HG03520 (cell line): ENCODE results near the gene KCNK4.

Experiments
- ATAC-seq: cut with Tn5 transposase; IDR thresholded peaks from one replicate; pipeline ENCODE4 v1.9.1; 2021; ENCODE audit warnings: mild to moderate bottlenecking, moderate library complexity; ENCODE audit not compliant: unreplicated experiment

Gene KCNK4

GRCh38 chr11:64253043-64253442 is 38.1 kb upstream of the KCNK4 start:
- no peak for ATAC-seq

- no peak for ATAC-seq
Measured at GRCh38 chr11:64253481-64253880, 37.6 kb upstream of the KCNK4 start.

DNA sequence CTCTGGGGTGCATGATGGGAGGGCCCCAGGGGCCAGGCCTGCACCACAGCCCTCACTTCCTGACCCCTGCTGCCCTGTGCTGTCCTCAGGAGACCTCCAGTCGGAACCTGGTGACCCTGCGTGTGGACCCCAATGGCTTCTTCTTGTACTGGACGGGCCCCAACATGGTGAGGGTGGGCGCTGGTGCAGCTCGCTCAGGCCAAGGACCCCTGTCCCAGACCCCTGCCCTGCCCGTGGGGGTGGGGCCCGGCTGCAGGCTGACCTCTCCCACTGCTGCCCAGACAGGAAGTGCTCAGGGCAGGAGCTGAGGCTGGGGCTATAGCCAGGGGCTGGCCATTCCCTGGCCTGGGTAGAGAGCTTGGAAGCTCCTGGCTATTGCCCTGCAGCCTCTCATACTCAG is 36.8 kb upstream of the KCNK4 start:
- ATAC-seq = no peak

- no peak for ATAC-seq
Measured at GRCh38 chr11:64255135-64256128, 35.7 kb upstream of the KCNK4 start.

DNA sequence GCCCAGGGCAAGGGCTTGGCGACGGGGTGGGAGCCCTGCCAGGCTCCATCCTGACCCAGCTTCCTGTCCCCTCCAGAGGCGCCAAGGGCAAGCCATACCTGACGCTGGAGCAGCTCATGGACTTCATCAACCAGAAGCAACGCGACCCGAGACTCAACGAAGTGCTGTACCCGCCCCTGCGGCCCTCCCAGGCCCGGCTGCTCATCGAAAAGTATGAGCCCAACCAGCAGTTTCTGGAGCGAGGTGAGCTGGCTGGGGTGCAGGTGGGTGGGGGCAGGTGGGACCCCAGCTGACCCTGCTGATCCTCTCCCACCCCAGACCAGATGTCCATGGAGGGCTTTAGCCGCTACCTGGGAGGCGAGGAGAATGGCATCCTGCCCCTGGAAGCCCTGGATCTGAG is 34.8 kb upstream of the KCNK4 start:
- no peak for ATAC-seq

- ATAC-seq = no peak
Measured at GRCh38 chr11:64258356-64258755, 32.7 kb upstream of the KCNK4 start.

GRCh38 chr11:64258946-64259532 is 32.1 kb upstream of the KCNK4 start:
- no peak for ATAC-seq

DNA sequence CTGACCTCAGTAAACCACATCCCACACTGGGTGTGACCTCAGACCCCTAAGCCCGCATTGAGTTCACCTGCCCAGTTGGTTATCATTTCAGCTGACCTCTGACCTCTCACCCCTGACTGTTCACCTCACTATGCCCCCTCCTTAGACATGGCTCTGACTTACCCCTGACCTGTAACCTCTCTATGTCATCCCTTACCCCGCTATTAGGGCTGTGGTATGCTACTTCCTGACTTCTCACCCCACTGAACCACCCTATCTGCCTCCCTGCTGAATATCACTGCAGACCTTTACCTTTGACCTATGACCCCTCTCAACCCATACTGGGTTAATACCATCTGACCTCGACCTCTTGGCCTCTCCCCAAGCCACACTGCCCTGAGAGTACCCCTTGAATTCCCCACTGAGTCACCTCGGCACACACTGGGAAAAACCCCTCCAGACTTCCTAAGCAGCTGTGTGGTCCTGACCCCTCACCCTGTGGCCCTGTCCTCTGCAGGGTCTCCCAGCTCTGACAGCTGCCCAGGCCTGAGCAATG is 31.5 kb upstream of the KCNK4 start:
- no peak for ATAC-seq

- ATAC-seq = no peak
Measured at GRCh38 chr11:64260147-64260708, 30.9 kb upstream of the KCNK4 start.

GRCh38 chr11:64261556-64262080 is 29.5 kb upstream of the KCNK4 start:
- no peak for ATAC-seq

DNA sequence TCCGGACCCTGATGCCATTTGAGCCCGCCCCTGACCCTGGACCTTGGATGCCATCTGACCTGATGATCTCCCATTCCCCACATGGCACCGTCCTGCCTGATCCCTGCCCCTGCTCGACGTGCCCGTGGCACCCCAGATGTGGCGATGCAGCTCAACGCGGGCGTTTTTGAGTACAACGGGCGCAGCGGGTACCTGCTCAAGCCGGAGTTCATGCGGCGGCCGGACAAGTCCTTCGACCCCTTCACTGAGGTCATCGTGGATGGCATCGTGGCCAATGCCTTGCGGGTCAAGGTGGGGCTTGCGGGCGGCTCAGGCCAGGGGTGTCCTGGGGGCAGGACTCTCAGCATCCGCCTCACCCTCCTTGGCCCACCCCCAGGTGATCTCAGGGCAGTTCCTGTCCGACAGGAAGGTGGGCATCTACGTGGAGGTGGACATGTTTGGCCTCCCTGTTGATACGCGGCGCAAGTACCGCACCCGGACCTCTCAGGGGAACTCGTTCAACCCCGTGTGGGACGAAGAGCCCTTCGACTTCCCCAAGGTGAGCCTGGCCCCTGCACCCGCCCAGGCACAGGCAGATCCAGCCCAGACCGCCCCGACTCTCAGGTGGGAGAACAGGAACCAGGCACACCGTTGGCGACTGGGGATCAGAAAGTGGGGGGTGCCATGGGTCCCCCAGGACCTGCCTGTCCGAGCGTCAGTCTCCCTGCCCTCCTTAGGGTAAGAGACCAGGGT is 28.7 kb upstream of the KCNK4 start:
- ATAC-seq = no peak

- ATAC-seq = no peak
Measured at GRCh38 chr11:64263021-64263946, 27.8 kb upstream of the KCNK4 start.

DNA sequence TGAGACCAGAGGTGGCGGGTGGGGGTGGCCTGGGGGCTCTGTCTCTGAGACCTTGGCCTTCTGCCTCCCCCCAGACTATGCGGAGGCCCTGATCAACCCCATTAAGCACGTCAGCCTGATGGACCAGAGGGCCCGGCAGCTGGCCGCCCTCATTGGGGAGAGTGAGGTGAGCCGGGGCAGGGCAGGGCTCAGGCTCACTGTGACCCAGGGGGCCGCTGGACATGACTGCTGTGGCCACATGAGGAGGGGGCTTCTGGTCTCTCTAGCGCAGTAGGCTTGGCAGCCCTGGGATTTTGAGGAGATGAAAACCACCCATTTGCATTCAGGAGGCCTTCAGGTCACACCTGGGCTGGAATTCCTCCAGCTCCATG is 27.2 kb upstream of the KCNK4 start:
- no peak for ATAC-seq

DNA sequence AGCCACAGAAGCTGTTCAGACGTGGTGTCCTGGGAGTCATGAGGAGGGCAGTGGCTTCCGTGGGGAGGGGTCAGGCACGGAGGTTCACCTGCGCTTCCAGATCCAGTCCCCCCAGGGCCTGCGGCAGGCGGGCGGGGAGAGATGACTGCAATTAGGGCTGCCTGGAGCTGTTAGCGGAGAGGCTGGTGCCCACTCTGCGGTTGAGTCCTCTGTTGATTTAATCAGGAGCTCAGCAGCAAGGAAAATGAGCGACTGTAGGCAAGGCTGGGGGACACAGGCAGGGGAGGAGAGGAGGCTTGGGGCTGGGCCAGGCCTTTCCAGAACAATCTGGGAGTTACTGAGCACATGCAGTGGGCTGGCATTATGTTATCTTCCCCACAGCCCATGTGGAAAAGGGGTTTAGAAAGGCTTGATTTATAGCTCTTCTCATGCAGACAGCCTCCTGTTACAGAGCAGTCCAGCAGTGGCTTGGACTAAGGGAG is 26.7 kb upstream of the KCNK4 start:
- ATAC-seq = no peak

- no peak for ATAC-seq
Measured at GRCh38 chr11:64265176-64266160, 25.6 kb upstream of the KCNK4 start.

DNA sequence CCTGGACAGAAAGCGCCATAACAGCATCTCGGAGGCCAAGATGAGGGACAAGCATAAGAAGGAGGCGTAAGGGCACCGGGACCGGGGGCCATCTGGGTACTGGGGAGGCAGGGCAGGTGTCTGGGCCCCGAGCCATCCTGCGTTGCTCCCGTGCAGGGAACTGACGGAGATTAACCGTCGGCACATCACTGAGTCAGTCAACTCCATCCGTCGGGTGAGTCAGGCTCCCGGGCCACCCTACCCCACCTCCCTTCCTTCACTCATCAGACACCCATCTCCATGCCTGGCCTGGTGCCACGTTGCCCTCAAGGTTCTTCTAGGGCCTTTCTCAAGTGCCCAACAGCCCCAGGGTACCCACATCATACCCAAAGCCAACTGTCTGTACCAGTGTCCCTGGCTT is 24.8 kb upstream of the KCNK4 start:
- no peak for ATAC-seq

DNA sequence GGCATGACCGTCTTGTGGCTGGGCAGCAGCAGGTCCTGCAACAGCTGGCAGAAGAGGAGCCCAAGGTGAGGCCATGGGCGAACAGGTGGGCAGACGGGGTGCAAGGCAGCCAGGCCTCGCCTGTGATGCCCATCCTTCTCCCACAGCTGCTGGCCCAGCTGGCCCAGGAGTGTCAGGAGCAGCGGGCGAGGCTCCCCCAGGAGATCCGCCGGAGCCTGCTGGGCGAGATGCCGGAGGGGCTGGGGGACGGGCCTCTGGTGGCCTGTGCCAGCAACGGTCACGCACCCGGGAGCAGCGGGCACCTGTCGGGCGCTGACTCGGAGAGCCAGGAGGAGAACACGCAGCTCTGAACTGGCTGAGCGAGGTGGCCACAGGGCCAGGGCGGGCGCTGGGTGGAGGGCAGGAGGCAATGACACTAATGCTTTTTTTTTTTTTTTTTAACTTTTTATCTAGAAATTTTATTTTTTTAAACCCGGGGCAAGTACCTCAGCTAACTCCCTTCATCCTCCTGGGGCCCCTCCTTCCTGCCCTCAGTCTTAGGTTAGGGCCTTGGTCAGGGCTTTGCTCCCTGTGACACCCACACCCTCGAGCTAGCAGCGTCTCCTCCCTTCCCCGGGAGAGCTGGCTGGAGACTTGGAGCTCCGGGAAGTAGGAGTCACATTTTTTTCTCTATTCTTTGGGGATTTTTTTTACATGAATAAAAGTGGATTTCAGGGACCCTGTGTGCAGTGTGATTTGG is 23.7 kb upstream of the KCNK4 start:
- no peak for ATAC-seq
